NCI-H187 treated with DMSO at 0.1 percent for 48 hours (cell line): ENCODE results near the gene TAX1BP3.
A peak's percentile ranks its signal among the peaks of the same experiment; 100 is the strongest.

Experiments
- DNase-seq: peaks from one replicate; lab custom pipeline; 2025; lab: John Stamatoyannopoulos, UW

Gene TAX1BP3

DNA sequence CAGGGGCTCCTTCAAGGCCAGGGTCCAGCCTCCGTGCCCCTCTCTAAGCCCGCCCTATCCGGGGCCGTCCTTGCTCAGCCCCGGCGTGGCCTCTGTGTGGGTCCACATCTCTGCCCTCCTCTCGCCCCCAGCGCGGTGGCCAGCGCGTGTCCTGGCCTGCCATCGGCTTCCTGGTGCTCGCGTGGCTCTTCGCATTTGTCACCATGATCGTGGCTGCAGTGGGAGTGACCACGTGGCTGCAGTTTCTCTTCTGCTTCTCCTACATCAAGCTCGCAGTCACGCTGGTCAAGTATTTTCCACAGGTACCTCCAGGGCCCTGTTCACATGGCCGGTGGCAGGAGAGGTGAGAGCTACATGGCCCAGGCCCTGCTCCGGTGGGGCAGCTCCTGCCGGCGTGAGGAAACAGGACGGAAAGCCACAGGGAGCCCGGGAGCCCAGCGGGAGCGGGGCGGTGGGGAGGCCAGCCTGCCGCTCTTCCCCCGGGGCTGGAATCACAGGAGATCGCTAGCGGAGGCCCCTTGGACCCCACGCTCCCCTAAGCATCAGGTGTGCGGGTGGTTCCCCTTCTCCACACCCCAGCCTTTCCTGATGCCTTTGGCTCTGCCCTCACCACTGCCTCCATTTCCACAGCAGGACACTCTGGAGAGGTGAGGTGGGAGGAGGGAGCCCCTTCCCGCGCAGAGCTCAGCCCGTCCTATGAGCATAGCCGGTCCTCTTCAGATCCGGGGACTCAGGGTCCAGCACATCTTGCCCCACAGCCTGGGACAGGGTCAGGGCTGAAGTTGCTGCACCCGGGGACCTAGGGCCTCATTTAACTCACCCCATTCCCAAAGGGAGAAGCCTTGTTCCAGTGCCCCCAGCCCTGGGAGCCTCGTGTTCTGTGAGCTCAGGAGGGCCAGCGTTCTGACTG lies 10.2 kb downstream of the TAX1BP3 start:
- no peak for DNase-seq

DNA sequence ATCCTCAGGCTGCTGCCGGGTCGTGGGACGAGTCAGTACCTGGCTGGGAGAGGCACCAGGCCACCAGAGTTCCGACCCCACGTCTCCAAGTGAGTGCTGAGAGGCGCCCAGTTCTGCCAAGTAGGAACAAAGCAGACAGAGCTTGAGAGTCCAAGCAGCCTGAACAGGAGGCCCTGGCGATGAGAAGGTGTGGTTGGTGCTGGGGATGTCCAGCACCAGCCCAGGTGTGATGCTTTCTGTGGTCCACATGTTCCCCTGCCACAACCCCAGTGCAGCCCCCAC lies 10.8 kb downstream of the TAX1BP3 start:
- no peak for DNase-seq

DNA sequence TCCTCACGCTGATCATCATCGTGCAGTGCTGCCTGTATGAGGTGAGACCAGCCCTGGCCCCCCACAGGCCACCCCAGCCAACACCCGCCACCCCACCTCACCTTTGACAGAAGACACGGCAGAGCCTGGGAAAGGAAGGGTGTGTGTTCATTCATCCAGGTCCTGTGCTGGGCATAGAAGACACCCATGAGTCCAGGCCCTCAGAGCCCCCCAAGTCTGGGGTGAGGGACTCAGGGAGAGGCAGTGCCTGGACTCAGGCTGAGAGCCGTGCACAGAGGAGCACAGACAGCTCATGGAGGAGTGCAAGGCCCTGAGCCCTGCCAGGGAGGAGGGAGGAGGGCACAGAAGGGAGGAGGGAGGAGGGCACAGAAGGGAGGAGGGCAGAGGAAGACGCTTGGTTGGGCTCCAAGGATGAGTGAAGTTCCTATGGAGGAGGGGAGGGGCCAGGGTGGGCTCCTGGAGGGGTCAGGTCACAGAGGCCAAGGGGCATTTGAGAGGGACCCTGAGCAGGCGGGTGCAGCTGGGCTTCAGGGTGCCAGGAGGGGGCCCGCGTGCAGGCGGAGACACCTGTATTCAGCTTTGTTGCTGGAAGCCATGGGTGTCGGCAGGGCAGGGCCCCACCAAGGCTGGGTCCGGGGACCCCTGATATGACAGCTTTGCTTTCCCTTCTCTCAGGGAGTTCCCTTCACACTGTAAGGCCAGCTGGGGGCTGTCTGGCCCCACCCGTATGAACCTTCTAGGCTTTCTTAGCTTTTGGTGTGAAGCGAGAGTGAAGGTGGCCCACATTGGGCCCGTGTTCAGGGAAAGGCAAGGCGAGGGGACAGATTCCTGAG lies 11.4 kb downstream of the TAX1BP3 start:
- DNase-seq = no peak

DNA sequence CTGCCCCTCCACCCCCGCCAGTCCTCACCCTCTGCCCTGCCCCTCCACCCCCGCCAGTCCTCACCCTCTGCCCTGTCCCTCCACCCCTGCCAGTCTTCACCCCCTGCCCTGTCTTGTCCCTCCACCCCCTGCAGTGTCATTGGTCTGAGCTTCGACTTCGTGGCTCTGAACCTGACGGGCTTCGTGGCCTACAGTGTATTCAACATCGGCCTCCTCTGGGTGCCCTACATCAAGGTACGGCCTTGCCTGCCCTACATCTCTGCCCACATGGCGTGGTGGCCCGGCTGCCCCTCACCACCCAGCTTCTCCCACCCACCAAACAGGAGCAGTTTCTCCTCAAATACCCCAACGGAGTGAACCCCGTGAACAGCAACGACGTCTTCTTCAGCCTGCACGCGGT lies 12.0 kb downstream of the TAX1BP3 start:
- DNase-seq = no peak

DNA sequence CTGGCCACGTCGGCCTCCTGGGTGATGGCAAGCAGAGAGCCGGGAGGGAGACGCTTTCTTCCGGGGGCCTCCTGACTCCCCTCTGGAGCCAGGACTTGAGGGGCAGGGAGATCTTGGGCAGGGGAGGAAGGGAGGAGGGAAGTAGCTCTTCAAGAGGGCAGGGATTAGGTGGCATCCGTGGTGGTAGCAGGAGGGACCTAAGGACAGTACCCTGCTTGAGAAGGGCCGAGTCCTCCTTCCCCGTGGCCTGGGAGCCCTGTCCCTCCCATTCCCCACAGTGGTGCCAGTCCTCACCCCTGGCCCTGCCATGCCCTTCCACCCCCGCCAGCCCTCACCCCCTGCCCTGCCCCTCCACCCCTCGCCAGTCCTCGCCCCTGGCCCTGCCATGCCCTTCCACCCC lies 12.6 kb downstream of the TAX1BP3 start:
- DNase-seq = no peak

DNA sequence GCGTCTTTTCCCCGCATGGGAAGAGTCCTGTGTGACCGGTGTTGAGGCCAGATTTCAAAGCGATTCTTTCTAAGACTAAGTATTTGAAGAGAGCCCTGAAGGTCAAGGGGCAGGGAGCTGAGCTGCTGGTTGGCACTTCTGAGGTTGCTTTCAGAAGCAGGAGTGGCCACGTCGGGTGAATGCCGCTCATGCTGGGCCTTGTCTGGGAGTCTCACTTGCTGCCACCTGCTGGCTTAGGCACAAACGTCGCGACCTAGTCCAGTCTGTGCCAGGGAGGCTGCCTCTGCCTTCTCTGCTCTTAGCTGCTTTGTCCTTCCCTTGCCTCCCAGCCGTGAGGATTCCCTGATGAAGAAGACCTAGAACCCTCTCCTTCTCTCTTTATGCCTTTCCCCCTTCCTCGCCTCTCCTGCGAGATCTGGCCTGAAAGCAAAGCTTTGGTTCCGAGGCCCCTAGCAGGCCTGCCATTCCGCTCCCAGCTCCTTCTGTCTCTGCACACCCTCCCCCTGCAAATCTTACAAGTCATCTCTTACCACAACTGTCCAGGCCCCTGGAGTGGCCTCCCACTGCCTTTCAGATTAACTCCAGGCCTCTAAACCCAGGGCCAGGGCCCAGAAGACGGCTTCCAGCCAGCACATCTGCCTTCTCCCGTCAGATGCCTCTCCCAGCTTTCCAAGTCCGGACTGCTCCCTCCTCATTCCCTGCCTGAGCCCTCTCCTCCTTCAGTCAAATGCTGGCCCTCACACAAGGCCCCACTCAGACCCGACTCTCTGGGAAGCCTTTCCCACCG lies 20.4 kb downstream of the TAX1BP3 start:
- DNase-seq = no peak

DNA sequence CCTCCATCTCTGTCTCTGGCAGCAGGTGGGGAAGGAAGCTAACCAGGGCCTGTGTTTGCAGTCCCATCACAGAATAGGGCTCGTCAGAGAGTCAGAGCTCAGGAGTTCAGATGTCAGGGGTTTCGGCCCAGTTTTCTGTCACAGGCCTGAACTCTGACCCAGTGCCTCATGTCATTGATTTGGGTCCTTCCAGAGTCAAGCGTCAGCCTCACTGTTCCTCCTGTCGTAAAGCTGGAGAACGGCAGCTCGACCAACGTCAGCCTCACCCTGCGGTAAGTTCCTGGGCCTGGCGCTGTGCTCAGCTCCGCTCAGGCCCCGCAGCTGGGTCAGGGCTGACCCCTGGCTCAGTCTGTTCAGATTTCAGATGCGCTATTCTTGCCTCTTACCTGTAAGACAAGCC lies 21.1 kb downstream of the TAX1BP3 start:
- no peak for DNase-seq

DNA sequence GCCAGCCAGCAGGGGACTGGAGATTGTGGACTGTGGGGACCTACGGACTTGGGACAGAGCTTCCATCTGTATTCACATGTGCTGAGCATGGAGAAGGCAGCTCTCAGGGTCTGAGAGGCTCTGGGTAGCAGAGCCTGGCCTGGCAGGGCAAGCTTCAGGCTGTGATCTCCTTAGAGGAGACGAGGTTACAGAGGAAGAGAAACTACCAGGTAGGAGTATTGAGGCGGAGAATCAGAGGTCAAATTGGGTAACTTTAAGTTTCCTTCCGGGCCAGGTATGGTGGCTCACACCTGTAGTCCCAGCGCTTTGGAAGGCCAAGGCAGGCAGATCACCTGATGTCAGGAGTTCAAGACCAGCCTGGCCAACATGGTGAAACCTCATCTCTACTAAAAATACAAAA lies 23.1 kb downstream of the TAX1BP3 start:
- no peak for DNase-seq

DNA sequence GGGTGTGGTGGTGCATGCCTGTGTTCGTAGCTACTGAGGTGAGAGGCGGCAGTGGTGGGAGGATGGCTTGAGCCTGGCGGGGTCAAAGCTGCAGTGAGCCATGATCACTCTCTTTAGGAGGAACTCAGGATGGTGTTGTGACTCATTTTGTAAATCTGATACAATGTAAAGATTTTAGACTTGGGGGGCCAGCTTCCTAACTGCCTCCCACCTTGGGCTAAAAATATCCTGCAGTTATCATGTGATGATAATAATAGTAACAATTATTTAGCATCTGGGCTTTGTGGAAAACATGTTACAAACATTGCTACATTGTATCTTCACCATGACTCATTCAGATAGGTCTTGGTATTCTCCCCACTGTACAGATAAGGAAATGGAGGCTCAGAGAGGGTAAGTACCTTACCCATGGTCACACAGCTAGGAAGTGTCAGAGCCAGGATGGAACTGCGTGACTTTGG lies 24.5 kb downstream of the TAX1BP3 start:
- no peak for DNase-seq

DNA sequence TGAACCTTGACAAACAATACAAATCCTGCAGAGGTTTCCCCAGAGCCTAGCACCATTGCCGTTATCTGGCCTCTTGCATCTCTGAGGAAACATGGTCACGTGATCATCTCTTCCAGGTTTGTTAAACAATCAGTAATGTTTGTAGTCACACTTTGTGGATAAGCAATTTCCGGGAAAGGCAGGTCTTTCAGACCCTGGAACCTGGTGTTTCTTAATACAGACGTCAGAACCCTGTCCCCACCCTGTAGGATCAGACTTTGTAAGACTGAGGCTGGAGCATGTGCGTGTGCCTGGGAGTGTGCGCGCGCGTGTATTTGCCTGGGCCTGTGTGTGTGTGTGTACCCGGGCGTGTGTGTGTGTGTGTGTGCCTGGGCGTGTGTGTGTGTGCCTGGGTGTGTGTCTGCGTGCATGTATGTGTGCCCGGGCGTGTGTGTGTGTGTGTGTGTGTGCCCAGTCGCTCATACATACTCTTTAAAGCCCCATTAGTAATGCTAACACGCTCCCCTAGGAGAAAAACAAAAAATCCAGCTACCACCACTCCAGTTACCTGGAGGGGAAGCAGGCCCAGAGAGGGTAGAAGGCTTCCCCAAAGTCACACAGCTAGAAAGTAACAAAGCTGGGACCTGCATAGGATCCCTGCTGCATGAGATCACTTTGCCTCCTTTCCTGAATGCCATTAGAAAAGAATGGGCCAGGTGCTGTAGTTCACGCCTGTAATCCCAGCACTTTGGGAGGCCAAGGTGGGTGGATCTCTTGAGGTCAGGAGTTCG lies 26.5 kb downstream of the TAX1BP3 start:
- DNase-seq = no peak

DNA sequence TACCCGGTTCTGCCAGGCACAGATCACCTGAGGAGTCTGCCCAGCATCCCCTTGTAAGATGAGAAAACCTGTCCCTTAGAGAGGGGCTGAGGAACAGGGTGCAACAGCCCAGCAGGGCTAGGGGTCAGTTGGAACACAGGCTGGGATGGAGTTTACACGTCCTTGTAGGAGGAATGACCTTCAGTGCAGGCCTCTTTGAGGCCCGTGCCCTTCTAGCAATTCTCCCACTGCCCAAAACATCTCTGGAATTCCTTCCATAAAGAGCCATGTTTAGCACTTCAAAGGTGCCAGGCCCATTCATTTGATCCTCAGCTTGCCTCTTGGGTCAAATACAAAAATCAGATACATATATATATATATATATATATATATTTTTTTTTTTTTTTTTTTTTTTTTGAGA lies 27.4 kb downstream of the TAX1BP3 start:
- DNase-seq = no peak

DNA sequence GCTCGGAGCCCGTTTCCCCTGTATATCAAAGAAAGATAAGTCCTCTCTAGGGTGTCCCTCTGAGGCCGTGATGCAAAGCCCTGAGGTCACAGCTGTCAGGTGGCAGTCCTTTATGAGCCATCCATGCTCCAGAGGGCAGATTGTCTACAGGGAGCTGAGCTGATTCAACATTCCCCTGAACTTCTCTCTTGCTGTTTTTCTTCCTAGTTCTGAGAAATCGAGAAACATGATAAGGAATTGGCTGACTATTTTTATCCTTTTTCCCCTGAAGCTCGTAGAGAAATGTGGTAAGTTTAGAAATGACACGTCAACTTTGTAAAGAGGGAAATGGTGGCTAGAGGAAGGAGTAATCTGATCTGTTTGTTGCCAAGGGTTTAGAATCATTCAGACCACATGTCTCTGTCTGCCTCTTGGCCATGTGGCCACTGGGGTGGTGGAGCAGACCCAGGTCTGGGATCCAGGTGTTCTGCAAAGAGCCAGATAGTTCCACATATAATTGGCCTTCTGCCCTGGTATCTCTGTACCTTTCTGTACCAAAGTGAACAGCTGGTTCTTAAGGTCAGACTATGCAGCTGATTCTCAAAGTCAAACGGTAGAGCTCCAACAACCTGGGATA lies 28.3 kb downstream of the TAX1BP3 start:
- DNase-seq = no peak

DNA sequence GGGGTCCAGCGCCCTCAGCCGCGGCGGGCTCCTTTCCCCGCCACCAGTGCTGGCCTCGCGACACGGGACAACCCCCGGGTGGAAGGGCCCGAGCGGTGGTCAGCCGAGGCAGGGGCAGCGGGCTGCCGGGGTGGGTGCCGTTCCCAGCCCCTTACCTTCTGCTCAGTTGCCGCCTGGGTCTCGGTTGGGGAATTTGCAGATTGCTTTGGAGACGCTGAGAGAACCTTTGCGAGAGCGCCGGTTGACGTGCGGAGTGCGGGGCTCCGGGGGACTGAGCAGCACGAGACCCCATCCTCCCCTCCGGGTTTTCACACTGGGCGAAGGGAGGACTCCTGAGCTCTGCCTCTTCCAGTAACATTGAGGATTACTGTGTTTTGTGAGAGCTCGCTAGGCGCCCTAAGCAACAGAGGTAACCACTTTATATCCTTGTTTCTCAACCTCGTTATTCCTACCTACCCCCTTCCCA lies 31.4 kb downstream of the TAX1BP3 start:
- no peak for DNase-seq

DNA sequence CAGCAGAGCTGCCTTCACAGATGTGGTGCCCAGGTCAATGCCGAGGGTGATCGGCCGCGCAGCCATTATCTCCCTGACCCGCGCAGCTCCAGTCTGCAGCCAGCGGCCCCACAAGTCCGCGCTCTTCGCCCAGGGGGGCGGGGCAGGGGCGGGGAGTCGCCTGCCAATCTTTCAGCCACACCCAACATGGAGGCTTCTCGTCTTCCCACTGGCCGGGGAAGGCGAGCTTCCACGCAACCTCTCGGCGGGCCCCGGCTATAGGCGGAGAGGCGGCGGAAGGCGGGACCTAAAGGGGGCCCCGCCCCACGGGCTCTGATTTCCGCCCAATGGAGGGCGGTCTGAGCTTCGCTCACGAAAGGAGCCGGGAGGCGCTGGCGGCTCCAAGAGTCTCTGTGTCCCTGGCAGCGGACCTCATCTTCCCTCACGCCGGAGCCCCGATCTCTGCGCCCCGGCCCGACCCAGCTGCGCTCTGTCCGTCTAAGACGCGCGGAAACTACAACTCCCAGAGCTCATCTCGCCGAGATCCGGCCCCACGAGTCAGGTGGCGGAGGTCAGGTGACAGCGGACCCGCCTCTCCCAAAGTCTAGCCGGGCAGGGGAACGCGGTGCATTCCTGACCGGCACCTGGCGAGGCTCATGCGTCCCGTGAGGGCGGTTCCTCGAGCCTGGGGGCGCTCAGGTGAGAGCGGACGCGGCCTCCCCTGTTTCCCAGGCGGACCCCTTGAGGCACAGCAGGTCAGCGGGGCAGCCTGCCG lies 32.0 kb downstream of the TAX1BP3 start, which contains the start of the genes CTNS and SHPK:
Gene CTNS (plus strand): TSS at position 607 of the 754 bp plus-strand sequence. CDS start 3,447 bp downstream, outside the sequence.
Gene SHPK (minus strand): TSS at position 97 of the 754 bp plus-strand sequence. CDS start 31 bp downstream, at position 66.
- peak; percentile 47 for DNase-seq

DNA sequence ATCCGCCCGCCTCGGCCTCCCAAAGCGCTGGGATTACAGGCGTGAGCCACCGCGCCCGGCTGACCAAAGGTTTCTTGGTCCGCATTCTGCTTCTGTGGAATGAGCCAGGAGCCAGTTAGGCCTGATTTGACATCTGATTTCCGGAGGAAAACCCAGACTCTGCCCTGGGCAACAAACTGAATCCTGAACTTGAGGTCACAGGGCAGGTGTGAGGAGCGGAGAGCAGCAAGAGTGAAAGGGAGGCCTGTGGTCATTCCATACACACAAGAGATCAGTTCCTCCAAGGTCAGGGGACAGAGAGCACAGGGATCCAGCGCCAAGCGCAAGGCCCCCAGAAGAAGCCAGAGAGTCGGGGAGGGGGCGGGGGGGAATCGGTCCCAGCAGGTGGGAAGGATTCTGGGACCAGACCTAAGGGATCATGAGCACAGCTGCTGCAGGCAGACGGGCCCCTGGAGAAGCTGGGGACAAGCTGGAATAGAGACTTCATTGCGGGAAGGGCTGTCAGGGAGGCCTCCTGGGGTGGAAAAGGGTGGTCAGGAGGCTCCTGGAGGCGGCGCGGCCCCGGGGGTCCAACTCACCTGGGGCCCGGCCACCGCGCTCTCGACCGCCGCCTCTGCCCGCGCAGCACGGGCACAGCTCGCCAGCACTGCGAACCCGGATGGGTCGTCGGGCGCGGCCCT lies 32.8 kb downstream of the TAX1BP3 start:
- DNase-seq = no peak

DNA sequence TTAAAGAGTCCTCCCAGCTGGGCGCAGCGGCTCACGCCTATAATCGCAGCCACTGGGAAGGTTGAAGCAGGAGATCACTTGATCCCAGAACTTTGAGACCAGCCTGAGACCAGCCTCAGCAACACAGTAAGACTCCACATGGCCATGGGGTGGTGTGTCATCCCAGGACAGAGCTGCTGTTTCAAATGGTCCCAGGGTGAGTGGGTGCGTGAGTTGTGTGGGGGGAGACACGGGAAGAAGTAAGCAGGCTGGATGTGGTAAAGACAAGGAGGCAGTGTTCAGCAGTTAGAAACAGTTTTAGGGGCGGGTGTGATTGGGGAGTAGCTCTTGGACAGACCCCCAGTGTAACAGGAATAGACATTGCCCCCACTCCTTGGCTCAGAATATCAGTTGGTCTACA lies 36.1 kb downstream of the TAX1BP3 start:
- no peak for DNase-seq

DNA sequence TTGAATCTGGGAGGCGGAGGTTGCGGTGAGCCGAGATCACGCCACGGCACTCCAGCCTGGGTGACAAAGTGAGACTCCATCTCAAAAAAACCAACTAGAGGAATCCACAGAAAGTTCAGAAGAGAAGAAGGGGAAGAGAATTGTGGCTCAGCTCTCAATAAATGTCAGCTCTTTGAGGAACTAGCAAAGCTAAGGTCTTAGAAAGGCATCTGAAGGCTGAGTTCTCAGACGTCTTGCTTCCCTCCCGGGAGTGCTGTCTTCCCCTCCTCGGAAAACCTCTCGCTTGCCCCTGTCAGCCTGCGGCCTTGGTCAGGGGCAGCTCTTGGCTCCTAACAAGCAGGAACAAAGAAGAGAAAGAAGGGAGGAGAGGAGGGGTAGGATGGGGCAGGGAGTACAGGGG lies 37.6 kb downstream of the TAX1BP3 start:
- DNase-seq = no peak

DNA sequence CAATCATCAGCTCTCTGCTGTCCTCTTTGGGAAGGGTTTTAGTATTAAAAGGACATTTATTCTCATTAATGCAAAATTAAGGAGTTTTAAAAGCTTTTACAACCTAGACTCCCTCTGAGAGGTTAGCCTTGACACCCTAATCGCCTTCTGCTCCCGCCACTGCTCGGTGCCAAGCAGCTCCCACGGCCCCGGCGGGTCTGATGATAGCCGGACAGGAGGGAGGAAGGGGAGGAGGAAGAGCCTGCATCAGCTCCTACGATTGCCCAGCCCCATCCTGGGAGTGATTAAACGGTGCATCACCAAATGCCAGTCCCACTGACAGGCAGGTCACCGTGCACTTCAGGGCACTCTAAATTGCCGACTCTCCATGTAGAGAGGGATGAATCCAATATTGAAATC lies 40.6 kb downstream of the TAX1BP3 start:
- no peak for DNase-seq
